ENCODE measurements around the gene IRAK1. TPM values are rescaled to one million over a fixed set of nuclear protein-coding genes. Genes with fewer than 3 reads are reported as not detected.

Gene IRAK1
- total and polyA plus RNA-seq, 11 donors = 22.0 to 89.3 (median 29.7) TPM

- Histone ChIP-seq H3K4me1 (peaks cover 0 to 8% (median 0%) of the 10 kb centered on the region in 12 donors), H3K4me3 (no peak overlapping the region), H3K9me3 (no peaks in the 10 kb centered on the region), H3K27ac (no peak overlapping the region), H3K27me3 (peaks cover 0 to 38% (median 0%) of the 10 kb centered on the region in 9 donors), H3K36me3 (peaks cover 0 to 54% (median 0%) of the 10 kb centered on the region in 9 donors)
- ATAC-seq (no peak), DNase-seq (no peak)
- TF ChIP-seq CTCF (IDR thresholded peaks at IDR 0.05) (no peak), POLR2A (IDR thresholded peaks at IDR 0.05) (no peak)
- intact Hi-C loops (cut with DNase I) = loop anchor here in 5 of 10 donors (5.0 kb wide), 2 partner anchors 35 to 40 kb away; no protein-coding TSS in a partner anchor
- 83 to 91% (median 87%) methylated on average over 9 to 17 of the region's 17 CpGs for WGBS, 4 donors
Measured at GRCh38 chrX:154012336-154012991, 7.2 kb downstream of the IRAK1 start.

- peaks cover 0 to 45% (median 0%) of the 10 kb centered on the region in 9 donors for H3K27me3 ChIP-seq
- H3K4me3 ChIP-seq = no peak overlapping the region
- intact Hi-C loops (cut with DNase I) = loop anchor here in 5 of 10 donors (5.0 kb wide), 2 partner anchors 36 to 41 kb away; no protein-coding TSS in a partner anchor
- no peak overlapping the region for H3K27ac ChIP-seq
- DNase-seq = no peak
- no peaks in the 10 kb centered on the region for H3K9me3 ChIP-seq
- TF ChIP-seq CTCF (IDR thresholded peaks at IDR 0.05) (no peak), POLR2A (IDR thresholded peaks at IDR 0.05) (no peak)
- H3K4me1 ChIP-seq = peaks cover 0 to 8% (median 0%) of the 10 kb centered on the region in 12 donors
- peaks cover 0 to 46% (median 0%) of the 10 kb centered on the region in 9 donors for H3K36me3 ChIP-seq
- no peak for ATAC-seq
- 84 to 93% (median 91%) methylated on average over 13 to 18 of the region's 18 CpGs for WGBS, 4 donors
Measured at GRCh38 chrX:154011376-154012335, 8.0 kb downstream of the IRAK1 start.

DNA sequence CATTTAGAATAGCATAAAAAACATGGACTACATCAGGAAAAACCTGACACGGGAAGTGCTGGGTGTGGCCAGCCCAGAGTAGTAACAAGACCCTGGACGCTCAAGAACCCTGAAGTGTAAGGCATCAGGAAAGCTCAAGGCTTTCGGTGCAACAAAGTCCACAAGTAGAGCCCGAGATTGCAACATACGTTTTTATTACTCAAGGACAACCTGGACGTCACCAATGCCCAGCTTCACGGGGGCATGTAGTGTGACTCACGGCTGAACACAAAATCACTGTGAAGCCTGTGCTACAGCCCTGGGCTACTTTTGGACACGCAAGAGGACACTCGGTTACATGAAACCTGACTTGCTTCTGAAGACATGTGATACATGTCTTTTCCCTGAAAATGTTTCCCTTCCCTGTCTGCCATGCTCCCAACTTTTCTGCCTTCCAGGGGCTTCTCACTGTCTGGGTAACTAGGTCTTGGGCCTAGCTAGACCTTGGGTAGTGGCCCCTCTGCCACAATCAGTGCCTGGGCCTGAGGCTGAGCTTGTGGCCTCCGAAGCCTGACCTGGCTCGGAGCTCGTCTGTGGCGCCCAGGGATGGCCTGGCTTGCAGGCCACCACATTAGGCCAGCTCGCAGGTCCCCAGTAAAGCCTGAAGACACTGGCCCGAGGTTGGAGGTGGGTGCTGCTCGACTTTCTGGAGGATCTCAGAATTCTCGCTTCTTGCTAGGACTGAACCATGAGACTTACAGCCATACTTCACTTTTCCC, 9.2 kb downstream of the IRAK1 start:
- Histone ChIP-seq H3K36me3 (peaks cover 0 to 35% (median 0%) of the 10 kb centered on the region in 9 donors), H3K4me1 (peaks cover 0 to 8% (median 0%) of the 10 kb centered on the region in 12 donors), H3K9me3 (no peaks in the 10 kb centered on the region), H3K27ac (no peak overlapping the region), H3K4me3 (no peak overlapping the region), H3K27me3 (peaks cover 0 to 52% (median 0%) of the 10 kb centered on the region in 9 donors)
- ATAC-seq (no peak), DNase-seq (no peak)
- 86 to 92% (median 89%) methylated on average over 18 of the region's 18 CpGs for WGBS, 4 donors
- intact Hi-C loops (cut with DNase I) = loop anchor here in 5 of 10 donors (5.0 kb wide), 2 partner anchors 37 to 42 kb away; no protein-coding TSS in a partner anchor
- TF ChIP-seq POLR2A (IDR thresholded peaks at IDR 0.05) (no peak), CTCF (IDR thresholded peaks at IDR 0.05) (no peak)

Measured in heart left ventricle (tissue), 16 donors.